Parathyroid adenoma (tissue), 2 donors: ENCODE results near the gene NEIL1.

ENCODE experiments used
- H2AFZ ChIP-seq: fragments of 300-600 bp; sonication (generic); one replicate; pipeline ENCODE4 v1.7.0; 2017; ENCODE audit warnings: antibody characterized with exemption, mild to moderate bottlenecking
- H3K27ac ChIP-seq: fragments of 300-600 bp; sonication (generic); one replicate; pipeline ENCODE4 v1.7.0; 2017
- H3K27me3 ChIP-seq: fragments of 300-600 bp; sonication (generic); one replicate; pipeline ENCODE4 v1.7.0; 2017; ENCODE audit warnings: low read length; ENCODE audit not compliant: control insufficient read depth, insufficient read depth
- H3K36me3 ChIP-seq: fragments of 300-600 bp; sonication (generic); one replicate; pipeline ENCODE4 v1.7.0; 2017; ENCODE audit warnings: low read length; ENCODE audit not compliant: control insufficient read depth, insufficient read depth
- H3K4me1 ChIP-seq: fragments of 300-600 bp; sonication (generic); one replicate; pipeline ENCODE4 v1.7.0; 2017; ENCODE audit warnings: control low read depth
- H3K4me2 ChIP-seq: fragments of 300-600 bp; sonication (generic); one replicate; pipeline ENCODE4 v1.7.0; 2017; ENCODE audit warnings: low read length
- H3K4me3 ChIP-seq: fragments of 300-600 bp; sonication (generic); one replicate; pipeline ENCODE4 v1.7.0; 2017; ENCODE audit warnings: low read depth, low read length
- H3K79me2 ChIP-seq: fragments of 300-600 bp; sonication (generic); one replicate; pipeline ENCODE4 v1.7.0; 2017; ENCODE audit warnings: control low read depth
- H3K9ac ChIP-seq: fragments of 300-600 bp; sonication (generic); one replicate; pipeline ENCODE4 v1.7.0; 2017; ENCODE audit warnings: mild to moderate bottlenecking
- H3K9me3 ChIP-seq: fragments of 300-600 bp; sonication (generic); one replicate; pipeline ENCODE4 v1.7.0; 2017; ENCODE audit warnings: low read length; ENCODE audit not compliant: control insufficient read depth
- CTCF ChIP-seq: fragments of 300-600 bp; sonication (generic); IDR thresholded peaks from one replicate; pipeline ENCODE4 v1.7.0; 2017; ENCODE audit warnings: antibody characterized with exemption, mild to moderate bottlenecking
- donor health status: primary hyperparathyroidism.

Gene NEIL1

GRCh38 chr15:75362642-75363249 lies 15.9 kb downstream of the NEIL1 start:
- Histone ChIP-seq H3K4me1 (no peaks in the 10 kb centered on the region), H3K4me2 (no peak overlapping the region), H3K9me3 (no peaks in the 10 kb centered on the region), H3K36me3 (no peaks in the 10 kb centered on the region), H2AFZ (no peak overlapping the region), H3K9ac (no peak overlapping the region), H3K4me3 (no peak overlapping the region), H3K27me3 (no peaks in the 10 kb centered on the region), H3K27ac (no peak overlapping the region), H3K79me2 (no peaks in the 10 kb centered on the region)
- TF ChIP-seq CTCF: no peak

GRCh38 chr15:75363786-75364185 lies 16.9 kb downstream of the NEIL1 start:
- no peaks in the 10 kb centered on the region for H3K27me3 ChIP-seq
- H3K4me3 ChIP-seq: no peak overlapping the region
- H3K36me3 ChIP-seq: no peaks in the 10 kb centered on the region
- H2AFZ ChIP-seq: no peak overlapping the region
- H3K4me1 ChIP-seq: no peaks in the 10 kb centered on the region
- no peak overlapping the region for H3K9ac ChIP-seq
- no peaks in the 10 kb centered on the region for H3K9me3 ChIP-seq
- H3K27ac ChIP-seq: no peak overlapping the region
- no peak for TF ChIP-seq CTCF
- H3K4me2 ChIP-seq: no peak overlapping the region
- H3K79me2 ChIP-seq: no peaks in the 10 kb centered on the region

GRCh38 chr15:75364881-75365280 lies 18.0 kb downstream of the NEIL1 start:
- Histone ChIP-seq H3K79me2 (no peaks in the 10 kb centered on the region), H3K36me3 (no peaks in the 10 kb centered on the region), H3K4me2 (no peak overlapping the region), H3K4me1 (peaks cover 4% of the 10 kb centered on the region), H3K27me3 (no peaks in the 10 kb centered on the region), H2AFZ (no peak overlapping the region), H3K9ac (no peak overlapping the region), H3K9me3 (no peaks in the 10 kb centered on the region), H3K27ac (no peak overlapping the region), H3K4me3 (no peak overlapping the region)
- no peak for TF ChIP-seq CTCF

GRCh38 chr15:75366163-75366562 lies 19.3 kb downstream of the NEIL1 start:
- Histone ChIP-seq H3K9ac (no peak overlapping the region), H3K4me2 (no peak overlapping the region), H3K79me2 (no peaks in the 10 kb centered on the region), H2AFZ (no peak overlapping the region), H3K27ac (no peak overlapping the region), H3K9me3 (no peaks in the 10 kb centered on the region), H3K4me3 (no peak overlapping the region), H3K27me3 (no peaks in the 10 kb centered on the region), H3K4me1 (peaks cover 4% of the 10 kb centered on the region), H3K36me3 (no peaks in the 10 kb centered on the region)
- no peak for TF ChIP-seq CTCF

GRCh38 chr15:75367006-75367405 lies 20.2 kb downstream of the NEIL1 start:
- Histone ChIP-seq H3K27me3 (no peaks in the 10 kb centered on the region), H2AFZ (no peak overlapping the region), H3K4me2 (no peak overlapping the region), H3K9me3 (no peaks in the 10 kb centered on the region), H3K4me1 (peaks cover 4% of the 10 kb centered on the region), H3K4me3 (no peak overlapping the region), H3K79me2 (no peaks in the 10 kb centered on the region), H3K36me3 (no peaks in the 10 kb centered on the region), H3K27ac (no peak overlapping the region), H3K9ac (no peak overlapping the region)
- no peak for TF ChIP-seq CTCF
